Hematopoietic multipotent progenitor cell treated with erythropoietin and hydrocortisone succinate and interleukin-3 and kit ligand, for 8 days (in vitro differentiated cells): Measurements from ENCODE around the gene BLVRB.
A peak's percentile ranks its signal among the peaks of the same experiment; 100 is the strongest.
"Not testable (repeated sequence)": the region's sequence is repeated elsewhere in the genome, so short reads cannot be mapped to it uniquely, and the experiment has no call there.

Experiments
- DNase-seq: peaks from one replicate; pipeline ENCODE4 v3.0.0-alpha.2; 2015

BLVRB gene

DNA sequence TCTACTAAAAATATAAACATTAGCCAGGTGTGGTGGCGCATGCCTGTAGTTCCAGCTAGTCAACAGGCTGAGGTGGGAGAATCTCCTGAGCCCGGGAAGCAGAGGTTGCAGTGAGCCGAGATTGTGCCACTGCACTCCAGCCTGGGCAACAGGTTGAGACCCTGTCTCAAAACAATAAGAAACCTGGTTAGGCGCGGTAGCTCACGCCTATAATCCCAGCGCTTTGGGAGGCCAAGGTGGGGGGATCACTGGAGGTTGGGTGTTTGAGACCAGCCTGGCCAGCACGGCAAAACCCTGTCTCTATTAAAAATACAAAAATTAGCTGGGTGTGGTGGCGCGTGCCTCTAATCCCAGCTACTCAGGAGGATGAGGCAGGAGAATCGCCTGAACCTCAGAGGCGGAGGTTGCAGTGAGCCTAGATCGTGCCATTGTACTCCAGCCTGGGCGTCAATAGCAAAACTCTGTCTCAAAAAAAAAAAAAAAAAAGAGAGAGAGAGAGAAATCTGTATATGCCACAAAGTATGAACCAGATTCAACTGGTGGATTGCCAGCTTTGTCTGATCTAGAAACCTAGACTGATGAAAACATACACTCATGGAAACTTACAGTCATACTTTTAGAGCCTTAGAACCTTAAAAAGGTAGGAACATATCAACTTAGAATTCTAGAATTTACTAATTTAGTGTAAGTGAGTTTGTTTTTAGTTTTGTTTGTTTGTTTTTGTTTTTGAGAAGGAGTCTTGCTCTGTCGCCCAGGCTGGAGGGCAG, 10.5 kb upstream of the BLVRB start:
- DNase-seq: not testable (repeated sequence)

DNA sequence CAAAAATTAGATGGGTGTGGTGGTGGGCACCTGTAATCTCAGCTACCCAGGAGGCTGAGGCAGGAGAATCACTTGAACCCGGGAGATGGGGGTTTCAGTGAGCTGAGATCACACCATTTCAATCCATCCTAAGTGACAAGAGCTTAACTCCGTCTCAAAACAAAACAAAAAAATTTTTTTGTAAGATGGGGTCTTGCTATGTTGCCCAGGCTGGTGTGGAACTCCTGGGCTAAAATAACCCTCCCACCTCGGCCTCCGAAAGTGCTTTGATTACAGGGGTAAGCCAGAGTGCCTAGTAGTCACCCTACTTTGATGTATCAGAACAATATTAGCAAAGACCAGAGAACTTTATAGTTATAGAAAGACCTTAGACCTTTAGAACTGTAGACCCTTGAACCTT, 9.2 kb upstream of the BLVRB start:
- DNase-seq: no peak

GRCh38 chr19:40472516-40472915, 7.0 kb upstream of the BLVRB start:
- no peak for DNase-seq

- DNase-seq: no peak
These were observed 5.6 kb upstream of the BLVRB start for GRCh38 chr19:40471111-40471510.

- no peak for DNase-seq
These were observed 3.5 kb upstream of the BLVRB start for GRCh38 chr19:40469011-40469410.

GRCh38 chr19:40466985-40467734, 1.6 kb upstream of the BLVRB start, which contains the start of gene SPTBN4:
Gene SPTBN4 (plus strand): TSS chr19:40467001. CDS start chr19:40472622, 5,621 bp downstream.
- DNase-seq: no peak

- DNase-seq: no peak
These were observed 857 bp upstream of the BLVRB start for GRCh38 chr19:40466219-40466984.

- DNase-seq: peak; percentile 90
These were observed 454 bp downstream of the BLVRB start for GRCh38 chr19:40465025-40465556.

DNA sequence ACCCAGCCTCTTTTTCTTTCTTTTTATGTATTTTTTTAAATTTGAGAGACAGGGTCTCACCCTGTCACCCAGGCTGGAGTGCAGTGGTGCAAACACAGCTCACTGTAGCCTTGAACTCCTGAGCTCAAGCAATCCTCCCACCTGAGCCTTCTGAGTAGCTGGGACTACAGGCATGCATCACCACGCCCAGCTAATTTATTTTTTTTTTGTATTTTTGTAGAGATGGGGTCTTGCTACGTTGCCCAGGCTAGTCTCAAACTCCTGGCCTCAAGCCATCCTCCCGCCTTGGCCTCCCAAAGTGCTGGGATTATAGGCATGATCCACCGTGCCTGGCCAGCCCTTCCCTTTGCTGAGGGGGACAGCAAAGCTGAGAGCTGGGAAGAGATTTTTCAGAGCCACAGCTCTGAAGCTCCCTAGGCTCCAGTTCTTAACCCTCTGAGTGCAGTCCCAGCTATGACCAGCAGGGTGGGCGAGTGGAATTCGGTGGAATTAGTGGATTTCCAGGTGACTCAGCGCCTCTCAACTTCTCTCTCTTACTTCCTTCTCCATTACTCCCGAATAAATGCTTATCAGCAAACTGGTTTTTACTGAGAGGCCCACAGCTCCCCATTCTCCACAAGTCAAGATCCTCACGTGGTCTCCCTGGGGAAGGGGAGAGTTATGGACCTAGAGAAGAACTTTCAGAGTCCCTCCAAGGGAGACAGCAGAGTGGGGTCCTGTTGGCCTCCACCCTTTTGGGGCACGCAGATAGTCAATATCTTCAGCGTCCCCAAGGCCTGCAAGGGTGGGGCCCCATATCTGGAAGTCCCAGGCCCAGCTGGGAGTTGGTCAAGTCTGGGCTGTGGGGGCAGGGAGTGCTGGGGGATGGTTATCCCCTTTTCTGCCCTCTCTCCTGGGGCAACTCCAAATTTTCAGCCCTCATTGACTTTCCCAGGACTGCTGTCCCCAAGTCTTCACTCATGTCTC, 1.2 kb downstream of the BLVRB start:
- peak; percentile 98 for DNase-seq

DNA sequence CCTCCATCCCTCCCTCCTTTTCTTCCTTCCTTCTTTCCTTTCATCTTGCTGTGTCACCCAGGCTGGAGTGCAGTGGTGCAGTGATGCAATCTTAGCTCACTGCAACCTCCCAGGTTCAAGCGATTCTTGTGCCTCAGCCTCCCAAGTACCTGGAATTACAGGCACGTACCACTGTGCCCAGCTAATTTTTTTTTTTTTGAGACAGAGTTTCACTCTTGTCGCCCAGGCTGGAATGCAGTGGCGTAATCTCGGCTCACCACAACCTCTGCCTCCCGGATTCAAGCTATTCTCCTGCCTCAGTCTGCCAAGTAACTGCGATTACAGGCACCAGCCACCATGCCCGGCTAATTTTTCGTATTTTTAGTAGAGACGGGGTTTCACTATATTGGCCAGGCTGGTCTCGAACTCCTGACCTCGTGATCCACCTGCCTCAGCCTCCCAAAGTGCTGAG, 1.9 kb downstream of the BLVRB start:
- not testable (repeated sequence) for DNase-seq

GRCh38 chr19:40461669-40462221, 3.8 kb downstream of the BLVRB start:
- DNase-seq: no peak

DNA sequence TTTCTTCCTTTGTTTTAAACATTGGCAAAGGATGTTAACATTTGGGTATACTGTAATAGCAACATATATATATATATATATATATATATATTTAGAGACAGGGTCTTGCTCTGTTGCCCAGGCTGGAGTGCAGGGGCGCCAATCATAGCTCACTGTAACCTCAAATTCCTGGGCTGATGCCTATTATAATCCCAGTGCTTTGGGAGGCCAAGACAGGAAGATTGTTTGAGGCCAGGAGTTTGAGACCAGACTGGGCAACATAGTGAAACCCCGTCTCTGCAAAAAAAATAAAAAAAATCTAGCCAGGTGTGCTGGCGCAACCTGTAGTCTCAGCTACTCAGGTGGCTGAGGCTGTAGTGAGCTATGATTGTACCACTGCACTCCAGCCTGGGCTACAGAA, 5.4 kb downstream of the BLVRB start:
- DNase-seq: no peak

DNA sequence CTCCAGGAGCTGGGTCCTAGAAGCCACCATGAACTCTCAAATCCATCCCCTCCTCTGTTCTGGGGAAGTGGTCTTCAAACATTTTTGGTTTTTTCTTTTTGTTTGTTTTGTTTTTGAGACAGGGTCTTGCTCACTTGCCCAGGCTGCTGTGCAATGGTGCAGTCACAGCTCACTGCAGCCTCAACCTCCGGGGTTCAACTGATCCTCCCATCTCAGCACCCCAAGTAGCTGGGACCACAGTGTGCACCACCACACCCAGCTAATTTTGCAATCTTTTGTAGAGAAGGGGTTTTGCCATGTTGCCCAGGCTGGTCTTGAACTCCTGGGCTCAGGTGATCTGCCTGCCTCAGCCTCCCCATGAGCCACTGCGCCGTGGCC, 7.0 kb downstream of the BLVRB start:
- no peak for DNase-seq

GRCh38 chr19:40457953-40458596, 7.5 kb downstream of the BLVRB start:
- DNase-seq: no peak

DNA sequence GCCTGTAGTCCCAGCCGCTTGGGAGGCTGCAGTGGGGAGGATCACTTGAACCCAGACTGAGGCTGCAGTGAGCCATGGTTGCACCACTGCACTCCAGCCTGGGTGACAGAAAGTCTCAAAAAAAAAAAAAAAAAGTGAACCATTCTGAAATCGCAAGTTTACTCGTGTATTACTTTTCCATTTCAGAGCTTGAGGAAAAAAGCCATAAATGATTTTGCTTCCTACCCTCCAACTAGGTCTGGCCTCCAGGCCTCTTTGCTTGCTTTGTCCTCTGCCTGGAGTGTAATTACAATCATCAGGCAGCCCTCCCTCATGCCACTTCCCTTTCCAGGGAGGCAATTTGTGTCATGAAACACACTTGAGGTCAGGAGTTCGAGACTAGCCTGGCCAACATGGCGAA, 8.5 kb downstream of the BLVRB start:
- DNase-seq: no peak

GRCh38 chr19:40453943-40454342, 11.6 kb downstream of the BLVRB start:
- not testable (repeated sequence) for DNase-seq

- no peak for DNase-seq
These were observed 12.3 kb downstream of the BLVRB start for GRCh38 chr19:40453151-40453735.

- DNase-seq: no peak
These were observed 13.5 kb downstream of the BLVRB start for GRCh38 chr19:40452016-40452415.

DNA sequence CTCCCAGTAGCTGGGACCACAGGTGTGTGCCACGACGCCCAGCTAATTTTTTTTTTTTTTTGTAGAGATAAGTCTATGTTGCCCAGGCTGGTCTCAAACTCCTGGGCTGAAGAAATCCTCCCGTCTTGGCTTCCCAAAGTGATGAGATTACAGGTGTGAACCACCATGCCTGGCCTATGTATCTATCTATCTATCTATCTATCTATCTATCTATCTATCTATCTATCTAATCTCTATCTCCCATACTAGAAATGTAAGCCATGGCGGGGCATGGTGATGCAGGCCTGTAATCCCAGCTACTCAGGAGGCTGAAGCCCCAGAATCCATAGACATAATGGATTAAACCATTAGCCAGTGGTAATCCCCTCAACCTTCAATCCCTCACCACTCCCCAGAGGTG, 14.9 kb downstream of the BLVRB start:
- DNase-seq: no peak

DNA sequence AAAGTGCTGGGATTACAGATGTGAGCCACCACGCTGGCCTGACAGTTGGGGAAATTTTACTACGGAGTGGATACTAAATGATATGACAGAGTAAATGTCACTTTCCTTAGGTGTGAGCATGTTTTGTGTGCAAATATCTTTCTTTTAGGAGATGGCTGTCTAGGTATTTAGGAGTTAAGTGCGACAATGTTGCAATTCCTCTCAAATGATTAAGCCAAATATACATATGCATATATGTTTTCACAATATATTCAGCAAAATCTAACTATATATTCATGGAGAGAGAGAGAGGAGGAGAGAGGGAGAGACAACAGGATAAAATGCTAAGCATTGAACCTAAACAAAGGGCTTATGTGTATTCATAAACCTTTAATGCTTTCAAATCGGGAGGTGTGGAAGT, 16.0 kb downstream of the BLVRB start:
- DNase-seq: no peak
